Stimulated activated CD4-positive, alpha-beta T cell treated with anti-CD3 and anti-CD28 coated beads, Interleukin-12 subunit alpha, Interleukin-12 subunit beta, amount 100 ng/mL, for 4 hours (primary cell): ENCODE results near the gene NANOGP8.
"Not testable (repeated sequence)": the region's sequence is repeated elsewhere in the genome, so short reads cannot be mapped to it uniquely, and the experiment has no call there.

Experiments
- DNase-seq: peaks from one replicate; pipeline ENCODE4 v3.0.0-alpha.2; 2020

NANOGP8 gene

DNA sequence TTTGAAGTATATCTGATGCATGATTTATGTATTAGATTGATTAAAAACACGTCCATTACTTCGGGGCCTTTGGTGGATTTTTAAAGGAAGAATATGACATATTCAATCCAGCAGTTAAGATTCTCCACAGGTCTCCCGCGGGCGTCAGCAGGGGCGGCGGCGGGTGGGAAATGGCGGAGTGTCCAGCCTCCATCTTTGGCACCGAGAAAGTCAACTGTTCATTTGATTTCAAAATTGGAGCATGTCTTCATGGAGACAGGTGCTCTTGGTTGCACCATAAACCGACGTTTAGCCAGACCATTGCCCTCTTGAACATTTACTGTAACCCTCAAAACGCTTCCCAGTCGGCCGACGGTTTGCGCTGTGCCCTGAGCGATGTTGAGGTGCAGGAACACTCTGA is 7.2 kb upstream of the NANOGP8 start:
- no peak for DNase-seq

DNA sequence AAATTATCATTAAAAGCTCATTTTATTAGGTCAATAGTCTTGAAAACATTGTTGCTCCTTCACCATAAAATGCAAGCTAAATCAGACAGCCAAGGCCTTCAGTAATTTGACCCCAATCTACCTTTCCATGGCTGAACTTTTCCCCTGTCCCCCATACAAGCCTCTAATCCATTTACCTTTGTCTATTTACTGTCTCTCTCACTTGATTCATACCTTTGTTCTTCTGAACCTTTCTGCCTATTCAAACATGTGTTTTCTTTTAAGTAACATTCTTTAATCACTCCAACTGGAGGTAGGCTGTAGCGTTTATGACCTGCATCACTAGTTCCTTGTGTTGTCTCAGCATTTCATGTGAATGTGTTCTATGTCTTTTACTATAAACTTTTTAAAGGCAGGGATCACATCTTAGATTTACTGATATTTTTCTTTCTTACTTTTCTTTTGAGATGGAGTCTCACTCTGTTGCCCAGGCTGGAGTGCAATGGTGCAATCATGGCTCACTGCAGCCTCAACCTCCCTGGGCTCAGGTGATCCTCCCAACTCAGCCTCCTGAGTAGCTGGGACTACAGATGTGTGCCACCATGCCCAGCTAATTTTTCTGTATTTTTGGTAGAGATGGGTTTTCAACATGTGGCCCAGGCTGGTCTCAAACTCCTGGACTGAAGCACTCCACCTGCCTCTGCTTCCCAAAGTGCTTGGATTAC is 5.2 kb upstream of the NANOGP8 start:
- DNase-seq: no peak

DNA sequence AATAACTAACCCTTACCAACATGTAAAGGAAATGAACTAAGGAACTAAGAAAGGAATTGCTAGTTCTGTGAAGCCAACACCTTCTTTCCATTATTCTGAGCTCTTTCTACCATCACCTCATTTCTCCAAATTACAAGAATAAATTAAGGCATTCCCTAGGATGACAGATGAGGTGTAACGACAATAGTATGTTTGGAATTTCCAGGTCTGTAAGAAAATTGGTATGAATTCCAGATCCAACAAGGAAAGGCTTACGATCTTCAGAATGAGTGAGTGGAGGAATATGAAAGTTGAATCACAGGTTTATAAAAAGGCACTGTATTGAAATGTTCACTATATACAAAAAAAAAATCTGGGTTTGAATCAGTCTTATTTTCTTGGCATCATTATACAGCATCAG is 4.5 kb upstream of the NANOGP8 start:
- no peak for DNase-seq

DNA sequence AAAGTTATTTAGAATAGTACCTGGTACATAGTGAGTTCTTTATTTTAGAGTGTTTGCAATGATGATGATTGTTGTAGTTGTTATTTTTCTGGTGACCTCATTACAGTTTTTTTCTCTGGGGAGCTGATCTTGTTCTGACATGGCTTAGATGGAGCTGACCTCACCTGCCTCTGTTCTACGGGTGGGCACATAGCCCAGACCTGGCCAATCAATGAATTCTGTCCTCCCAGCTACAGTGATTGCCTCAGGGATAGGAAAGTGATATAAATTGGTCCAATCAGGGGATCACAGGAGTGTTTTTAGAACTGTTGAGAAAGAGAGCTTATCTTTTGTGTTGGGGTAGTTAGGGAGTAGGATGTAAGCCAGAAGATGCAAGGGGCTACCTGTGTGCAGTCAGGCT is 3.2 kb upstream of the NANOGP8 start:
- no peak for DNase-seq

DNA sequence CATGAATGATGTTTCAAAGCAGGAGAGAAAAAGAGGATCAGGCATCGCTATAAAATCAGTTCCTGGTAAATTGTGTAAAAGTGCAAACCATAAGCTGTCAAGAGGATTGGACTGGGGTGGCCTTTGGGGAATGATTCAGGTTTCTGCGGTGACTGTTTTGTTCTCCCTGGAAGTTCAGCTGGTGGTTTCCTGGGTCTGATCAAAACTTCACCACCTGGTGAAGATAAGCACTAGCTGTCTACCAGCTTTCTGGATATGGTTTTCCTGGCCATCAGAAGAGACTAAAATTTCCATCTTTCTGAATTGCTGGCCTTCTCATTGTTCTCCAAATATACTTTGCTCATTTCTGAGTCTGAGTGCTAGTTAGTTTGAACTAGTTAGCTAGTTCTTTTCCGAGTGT is 2.7 kb upstream of the NANOGP8 start:
- no peak for DNase-seq

DNA sequence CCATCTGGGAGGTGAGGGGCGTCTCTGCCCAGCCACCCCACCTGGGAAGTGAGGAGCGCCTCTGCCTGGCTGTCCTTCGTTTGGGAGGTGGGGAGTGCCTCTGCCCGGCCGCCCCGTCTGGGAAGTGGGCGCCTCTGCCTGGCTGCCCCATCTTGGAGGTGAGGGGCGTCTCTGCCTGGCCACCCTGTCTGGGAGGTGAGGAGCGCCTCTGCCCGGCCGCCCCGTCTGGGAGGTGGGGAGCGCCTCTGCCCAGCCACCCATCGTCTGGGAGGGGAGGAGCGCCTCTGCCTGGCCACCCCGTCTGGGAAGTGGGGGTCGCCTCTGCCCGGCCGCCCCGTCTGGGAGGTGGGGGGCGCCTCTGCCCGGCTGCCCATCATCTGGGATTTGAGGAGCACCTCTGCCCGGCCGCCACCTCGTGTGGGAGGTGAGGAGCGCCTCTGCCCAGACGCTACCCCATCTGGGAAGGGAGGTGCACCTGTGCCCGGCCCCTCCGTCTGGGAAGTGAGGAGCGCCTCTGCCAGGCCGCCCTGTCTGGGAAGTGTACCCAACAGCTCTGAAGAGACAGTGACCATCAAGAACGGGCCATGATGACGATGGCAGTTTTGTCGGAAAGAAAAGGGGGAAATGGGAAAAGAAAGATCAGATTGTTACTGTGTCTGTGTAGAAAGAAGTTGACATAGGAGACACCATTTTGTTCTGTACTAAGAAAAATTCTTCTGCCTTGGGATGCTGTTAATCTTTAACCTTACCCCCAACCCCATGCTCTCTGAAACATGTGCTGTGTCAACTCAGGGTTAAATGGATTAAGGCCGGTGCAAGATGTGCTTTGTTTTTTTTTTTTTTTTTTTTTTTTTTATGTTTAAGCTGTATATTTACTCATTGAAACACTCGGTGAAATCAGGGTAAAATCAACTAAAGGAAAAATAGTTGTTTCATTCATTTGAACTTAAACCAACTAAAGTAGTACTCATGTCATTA is 2.4 kb downstream of the NANOGP8 start:
- not testable (repeated sequence) for DNase-seq

DNA sequence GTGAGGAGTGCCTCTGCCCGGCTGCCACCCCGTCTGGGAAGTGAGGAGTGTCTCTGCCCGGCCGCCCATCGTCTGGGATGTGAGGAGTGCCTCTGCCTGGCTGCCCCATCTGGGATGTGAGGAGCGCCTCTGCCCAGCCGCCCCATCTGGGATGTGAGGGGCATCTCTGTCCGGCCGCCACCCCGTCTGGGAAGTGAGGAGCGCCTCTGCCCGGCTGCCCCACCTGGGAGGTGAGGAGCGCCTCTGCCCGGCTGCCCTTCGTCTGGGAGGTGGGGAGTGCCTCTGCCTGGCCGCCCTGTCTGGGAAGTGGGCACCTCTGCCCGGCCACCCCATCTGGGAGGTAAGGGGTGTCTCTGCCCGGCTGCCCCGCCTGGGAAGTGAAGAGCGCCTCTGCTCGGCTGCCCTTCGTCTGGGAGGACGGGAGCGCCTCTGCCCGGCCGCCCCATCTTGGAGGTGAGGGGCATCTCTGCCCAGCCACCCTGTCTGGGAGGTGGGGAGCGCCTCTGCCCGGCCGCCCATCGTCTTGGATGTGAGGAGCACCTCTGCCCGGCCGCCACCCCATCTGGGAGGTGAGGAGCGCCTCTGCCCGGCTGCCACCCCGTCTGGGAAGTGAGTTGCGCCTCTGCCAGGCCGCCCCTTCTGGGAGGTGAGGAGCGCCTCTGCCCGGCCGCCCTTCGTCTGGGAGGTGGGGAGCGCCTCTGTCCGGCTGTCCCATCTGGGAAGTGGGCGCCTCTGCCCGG is 3.3 kb downstream of the NANOGP8 start:
- DNase-seq: not testable (repeated sequence)

DNA sequence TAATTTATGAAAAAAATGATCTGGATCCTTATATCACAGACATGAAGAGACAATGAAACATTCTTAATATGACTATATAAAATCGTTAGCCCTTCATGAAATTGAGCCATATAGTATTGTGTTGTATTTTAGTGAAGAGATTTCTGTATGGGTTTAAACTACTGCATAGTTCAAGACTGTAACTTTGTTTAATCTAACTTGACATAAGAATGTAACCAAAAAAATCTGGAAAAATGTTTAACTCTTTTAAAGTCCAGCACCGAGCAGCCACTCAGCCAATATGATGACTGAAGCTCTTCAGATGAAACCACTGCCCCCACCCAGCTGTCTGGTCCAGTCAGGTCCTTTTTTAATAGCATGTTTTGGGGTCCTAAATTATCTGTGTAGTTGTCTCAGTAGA is 4.9 kb downstream of the NANOGP8 start:
- DNase-seq: no peak

DNA sequence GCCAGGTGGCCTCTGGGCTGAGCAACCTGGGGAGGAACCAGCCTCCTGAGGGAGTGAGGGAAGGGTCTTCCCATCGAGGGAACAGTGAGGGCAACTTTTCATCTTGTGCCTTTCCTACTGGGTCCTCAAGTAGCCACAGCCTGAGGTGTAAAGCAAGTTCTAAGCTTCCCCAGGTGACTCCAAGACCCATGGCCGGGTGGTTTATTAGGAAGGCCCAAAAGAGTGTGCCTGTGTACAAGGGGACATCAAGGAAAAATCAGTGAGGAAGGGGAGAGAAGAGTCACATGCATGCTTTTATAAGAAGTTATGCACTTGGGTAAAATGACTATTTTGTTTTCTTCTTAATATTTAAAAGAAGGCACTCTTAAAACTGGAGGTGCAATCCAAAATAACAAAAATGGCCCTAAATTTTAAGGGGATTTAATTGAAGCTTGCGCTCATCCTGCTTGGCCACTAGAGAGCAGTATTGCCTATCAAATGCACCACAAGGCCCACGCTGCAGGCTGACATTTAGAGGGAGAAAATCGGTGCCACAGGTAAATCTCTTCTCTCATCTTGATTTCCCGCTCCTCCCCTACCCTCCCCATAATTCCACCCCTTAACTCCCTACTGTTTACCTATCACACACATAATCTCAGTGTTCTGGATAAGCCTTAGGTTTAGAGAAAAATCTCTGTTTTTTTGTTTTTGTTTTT is 6.7 kb downstream of the NANOGP8 start:
- peak; percentile 5 for DNase-seq

DNA sequence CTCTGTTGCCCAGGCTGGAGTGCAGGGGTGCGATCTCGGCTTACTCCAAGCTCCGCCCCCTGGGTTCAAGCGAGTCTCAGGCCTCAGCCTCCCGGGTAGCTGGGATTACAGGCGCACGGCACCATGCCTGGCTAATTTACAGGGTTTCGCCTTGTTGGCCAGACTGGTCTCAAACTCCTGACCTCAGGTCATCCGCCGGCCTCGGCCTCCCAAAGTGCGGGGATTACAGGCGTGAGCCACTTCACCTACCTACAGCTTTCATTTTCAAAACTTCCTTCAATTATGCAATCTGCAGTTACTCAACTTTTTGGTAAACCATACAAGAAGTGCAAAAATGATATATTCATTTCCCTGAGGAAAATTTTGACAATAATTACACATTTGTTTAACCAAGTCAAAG is 14.0 kb downstream of the NANOGP8 start:
- DNase-seq: no peak

DNA sequence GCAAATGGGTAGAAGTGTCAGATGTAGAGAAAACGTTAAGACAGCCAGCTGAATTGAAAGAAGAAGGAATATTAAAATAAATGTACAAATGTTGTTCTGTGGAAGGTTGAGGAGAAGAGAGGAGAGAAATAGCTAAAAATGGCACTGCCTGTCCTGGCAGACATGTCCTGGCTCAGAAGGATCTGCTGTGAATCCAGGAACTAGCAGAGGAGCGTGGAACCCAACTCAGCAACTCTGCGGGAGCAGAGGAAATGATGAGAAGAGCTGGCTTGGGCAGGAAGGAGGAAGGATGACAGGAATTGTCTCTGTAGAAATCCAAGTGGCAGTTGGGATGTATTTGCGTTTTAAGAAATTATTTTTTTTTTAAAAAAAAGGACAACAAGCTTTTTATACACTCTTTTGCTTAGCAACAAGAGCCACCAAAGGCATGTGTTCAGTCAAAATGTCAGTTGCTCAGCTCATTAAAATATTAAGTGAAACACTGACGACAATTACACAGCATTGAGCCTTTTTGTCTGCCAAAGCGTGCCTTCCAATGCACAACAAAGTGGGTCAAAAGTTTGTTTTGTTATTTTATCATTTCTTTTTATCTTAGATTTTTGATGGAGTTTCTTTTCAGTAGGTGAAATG is 16.1 kb downstream of the NANOGP8 start:
- no peak for DNase-seq

DNA sequence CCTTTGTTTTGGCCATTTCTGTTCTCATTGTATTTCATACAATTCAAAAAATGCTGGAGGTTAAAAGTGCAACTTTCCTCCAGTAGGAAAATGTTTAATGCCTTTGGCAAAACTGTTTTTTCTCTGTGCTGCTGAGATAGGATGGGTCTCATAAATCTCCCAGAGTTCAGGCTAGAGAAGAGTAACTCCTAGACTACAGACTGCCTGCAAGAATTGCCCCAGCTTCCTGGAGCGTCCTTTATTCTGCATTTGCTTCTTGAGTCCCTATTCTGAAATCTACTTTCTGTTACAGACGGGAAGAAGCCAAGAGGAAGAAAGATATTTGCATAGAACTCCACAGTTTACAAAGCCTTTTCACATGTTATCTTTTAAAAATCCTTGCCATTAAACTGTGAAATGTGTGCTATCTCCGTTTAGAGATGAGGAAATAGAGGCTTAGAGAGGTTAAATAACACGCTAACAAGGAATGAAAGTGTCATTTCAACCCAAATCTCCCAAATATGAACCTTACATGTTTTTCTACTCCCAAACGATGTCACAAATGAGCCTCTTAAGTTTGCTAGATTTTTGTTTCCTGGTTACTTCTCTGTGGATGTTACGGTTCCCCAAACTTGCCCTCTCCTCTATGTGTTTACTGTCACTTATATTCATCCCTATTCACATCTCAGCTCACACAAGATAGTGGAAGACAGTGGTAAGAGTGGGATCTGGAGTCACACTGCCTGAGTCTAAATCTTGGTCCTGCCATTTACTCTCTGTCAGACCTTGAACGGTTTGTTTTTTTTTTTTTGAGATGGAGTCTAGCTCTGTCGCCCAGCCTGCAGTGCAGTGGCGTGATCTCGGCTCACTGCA is 17.4 kb downstream of the NANOGP8 start:
- no peak for DNase-seq

DNA sequence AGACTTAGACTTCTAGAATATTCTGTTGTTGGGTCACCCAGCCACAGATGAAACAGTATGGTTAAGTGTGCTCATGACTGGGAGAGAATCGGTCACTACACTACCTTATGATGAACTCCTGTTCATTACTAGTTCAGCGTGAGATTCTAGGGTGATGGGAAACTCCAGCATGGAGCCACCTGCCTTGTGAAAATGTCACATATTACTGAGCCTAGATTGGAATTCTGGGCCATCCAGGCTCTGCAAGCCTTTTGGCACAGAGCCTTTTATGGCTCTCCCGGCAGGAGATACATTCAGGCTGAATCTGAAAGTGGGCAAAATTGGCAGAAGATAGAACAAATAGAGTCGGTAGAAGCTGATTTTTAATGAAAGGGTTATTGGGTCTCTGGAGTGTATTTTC is 19.0 kb downstream of the NANOGP8 start:
- DNase-seq: no peak

DNA sequence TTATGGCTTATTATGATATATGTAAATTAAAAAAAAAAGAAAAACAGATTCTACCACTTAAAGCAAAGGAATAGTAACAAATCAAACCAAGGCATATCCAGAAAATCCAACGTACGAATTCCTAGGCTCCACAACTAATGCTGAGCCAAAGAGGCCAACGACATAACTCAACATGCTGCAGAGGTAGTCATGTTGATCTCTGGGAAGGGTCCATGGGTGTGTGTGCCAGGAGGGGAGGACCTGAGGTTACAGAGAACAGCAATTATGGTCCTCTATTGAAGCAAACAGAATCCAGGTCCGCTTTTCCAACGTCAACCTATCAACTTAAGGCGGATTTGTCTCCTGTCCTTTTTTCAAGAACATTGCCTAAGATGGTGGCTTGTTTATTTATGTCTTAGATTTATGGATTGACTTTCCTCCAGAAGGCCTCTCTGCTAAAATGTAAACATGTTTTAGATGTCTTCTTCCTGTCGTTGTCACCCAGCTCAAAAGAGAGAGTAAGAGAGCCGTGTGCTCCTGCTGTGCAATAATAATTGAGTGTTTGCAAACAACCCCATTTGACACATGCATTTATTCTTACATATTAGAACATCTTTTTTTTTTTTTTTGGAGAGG is 20.4 kb downstream of the NANOGP8 start:
- DNase-seq: no peak

DNA sequence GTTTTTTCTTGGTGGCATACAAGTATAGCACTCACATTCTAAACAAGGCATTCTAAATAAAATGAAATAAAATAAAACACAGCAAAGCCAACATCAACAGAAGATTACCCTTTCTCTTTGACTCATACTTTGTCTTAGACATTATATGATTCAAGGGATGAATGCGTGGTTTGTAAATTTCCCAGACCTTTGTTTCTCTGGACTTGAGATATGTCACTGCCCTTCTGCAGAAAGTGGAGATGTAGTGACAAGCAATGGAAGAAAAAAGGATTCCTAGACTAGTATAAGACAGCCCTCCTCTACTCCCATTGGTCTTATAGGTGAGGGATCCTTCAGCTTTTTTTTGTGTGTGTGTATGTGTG is 22.4 kb downstream of the NANOGP8 start:
- no peak for DNase-seq

DNA sequence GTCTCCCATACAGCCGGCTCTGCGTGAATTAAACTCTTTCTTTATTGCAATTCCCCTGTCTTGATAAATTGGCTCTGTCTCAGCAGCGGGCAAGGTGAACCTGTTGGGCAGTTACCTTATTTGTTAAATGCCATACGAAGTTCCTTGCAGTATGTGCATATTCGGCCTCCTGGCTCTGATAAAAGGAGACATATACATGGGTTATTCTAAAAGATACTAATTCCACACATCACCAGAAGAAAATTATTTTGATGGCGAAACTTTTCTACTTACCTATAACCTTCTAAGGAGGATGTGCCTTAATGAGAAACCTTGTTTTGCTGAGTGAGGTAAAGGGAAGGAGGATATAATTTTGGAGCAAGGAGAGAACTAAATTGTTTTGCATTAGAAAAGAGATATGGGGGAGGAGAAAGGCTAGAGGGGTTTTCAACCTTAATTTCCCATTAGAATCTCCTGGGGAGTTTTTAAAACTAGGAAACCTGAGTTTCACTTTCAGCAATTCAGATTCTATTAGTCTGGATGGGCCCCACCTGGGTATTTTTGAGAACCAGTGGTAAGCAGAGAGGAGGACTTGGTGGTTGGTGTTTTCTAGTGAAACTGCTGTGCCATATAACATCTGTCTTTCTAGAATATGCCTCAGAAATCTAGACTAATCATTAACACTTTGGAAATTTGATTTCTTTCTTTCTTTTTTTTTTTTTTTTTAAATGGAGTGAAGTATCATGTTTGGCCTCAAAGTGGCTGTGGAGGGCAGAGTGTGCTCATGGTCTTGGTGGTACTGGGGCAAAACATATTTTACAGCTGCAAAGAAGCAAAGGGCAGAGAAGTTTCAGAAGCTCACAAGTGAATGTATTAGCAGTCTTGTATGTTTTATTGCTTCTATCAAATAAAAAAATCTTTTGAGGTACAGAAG is 23.0 kb downstream of the NANOGP8 start:
- no peak for DNase-seq

DNA sequence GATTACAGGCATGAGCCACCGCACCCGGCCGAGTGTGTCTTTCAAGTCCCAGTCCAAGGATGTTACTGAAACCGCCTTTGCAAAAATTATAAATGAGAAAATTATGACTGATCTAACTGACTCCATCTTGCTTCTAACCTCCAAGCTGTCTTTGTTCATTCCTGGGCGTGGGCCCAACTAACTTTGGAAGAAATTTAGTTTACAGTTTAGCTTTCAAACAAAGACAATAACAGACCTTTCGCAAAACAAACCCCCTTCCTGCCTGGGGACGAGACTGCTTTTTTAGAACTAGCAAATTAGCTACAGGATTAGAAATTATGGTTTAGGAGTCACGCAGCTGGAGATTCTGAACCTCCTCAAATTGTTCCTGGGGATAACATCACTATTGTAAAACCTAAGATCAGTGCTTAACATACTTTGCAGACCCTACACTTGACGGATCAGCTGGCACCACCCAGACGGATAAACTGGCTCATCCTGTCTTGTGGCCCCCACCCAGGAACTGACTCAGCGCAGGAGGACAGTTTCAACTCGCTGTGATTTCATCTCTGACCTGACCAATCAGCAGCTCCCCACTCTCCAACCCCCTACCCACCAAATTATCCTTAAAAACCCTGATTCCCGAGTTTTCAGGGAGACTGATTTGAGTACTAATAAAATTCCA is 23.8 kb downstream of the NANOGP8 start:
- DNase-seq: no peak

DNA sequence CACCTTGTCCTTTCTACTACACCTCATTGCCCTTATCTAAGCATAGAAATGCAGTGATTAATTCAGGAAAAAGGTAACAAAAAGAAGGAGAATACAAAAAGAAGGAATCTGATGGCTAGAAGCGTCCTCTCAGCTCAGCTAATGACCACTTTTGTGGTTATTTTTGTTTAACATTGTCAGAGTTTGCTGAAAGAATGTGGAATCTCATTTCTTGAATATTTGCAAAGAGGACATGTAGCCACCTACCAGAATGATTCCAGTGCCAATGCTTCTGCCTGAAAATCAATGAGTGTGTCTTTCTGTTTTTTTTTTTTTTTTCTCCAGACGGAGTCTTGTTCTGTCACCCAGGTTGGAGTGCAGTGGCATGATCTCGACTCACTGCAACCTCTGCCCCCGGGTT is 24.5 kb downstream of the NANOGP8 start:
- DNase-seq: no peak

DNA sequence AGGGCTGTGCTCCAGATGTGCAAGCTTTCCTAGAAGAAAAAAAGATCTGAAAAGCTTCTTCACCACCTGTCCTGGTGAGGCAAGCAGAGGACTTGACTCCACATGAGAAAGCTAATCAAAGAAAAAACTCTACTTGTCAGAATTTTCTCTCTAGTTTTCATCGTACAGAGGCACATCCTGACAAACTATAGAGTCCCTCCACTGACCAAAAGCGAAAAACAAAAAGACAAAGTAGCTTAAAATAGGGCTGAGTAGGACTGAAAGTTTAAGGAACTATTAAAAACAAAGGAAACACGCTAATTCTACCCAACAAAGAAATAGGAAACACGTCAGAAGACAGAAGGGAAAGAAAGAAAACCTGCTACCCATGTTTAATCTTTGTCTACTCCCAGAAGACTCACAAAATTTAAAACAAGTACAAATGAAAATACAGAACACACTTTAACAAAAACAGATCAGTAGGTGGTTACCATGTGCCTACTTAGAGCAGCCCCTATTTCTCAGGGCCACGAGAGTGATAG is 26.5 kb downstream of the NANOGP8 start:
- DNase-seq: no peak
